Activated T-helper 2 cell treated with anti-CD3 and anti-CD28 coated beads, Interferon-gamma antibody, Interleukin-2, Interleukin-4, amounts not matched to agents 10 μg/mL and 5 μg/mL and 100 μg/mL, durations not matched to agents 14 hours and 24 hours and 36 hours (primary cell): Measurements from ENCODE around the gene UNC5C. TPM values are rescaled to one million over a fixed set of nuclear protein-coding genes. Genes with fewer than 3 reads are reported as not detected.

ENCODE experiments used
- DNase-seq: peaks from one replicate; pipeline ENCODE4 v3.0.0; 2021; ENCODE audit warnings: low spot score
- H3K27ac Mint-ChIP-seq: one replicate; pipeline ENCODE4 v1.8.0; 2021; ENCODE audit warnings: mixed read lengths
- H3K27me3 Mint-ChIP-seq: one replicate; pipeline ENCODE4 v1.8.0; 2021; ENCODE audit warnings: low read depth, mixed read lengths
- H3K36me3 Mint-ChIP-seq: one replicate; pipeline ENCODE4 v1.8.0; 2021; ENCODE audit warnings: low read depth, mixed read lengths
- H3K4me1 Mint-ChIP-seq: one replicate; pipeline ENCODE4 v1.8.0; 2021; ENCODE audit warnings: low read depth, mixed read lengths
- H3K4me3 Mint-ChIP-seq: one replicate; pipeline ENCODE4 v1.8.0; 2021; ENCODE audit warnings: low read depth, mild to moderate bottlenecking, moderate library complexity, mixed read lengths
- H3K9me3 Mint-ChIP-seq: one replicate; pipeline ENCODE4 v1.8.0; 2021; ENCODE audit warnings: mixed read lengths
- intact Hi-C: fragments of 100-400 bp; cut with micrococcal nuclease; formaldehyde crosslinking; loops from one replicate; pipeline ENCODE4 v1.15.1; 2023
- total RNA-seq: library from RNA; stranded (reverse); gene quantifications from 2 replicates; pipeline ENCODE4 v1.2.3, GENCODE V29; 2022

The UNC5C gene
- total RNA-seq, 1 donor from 2014 or later: 0.11 TPM

DNA sequence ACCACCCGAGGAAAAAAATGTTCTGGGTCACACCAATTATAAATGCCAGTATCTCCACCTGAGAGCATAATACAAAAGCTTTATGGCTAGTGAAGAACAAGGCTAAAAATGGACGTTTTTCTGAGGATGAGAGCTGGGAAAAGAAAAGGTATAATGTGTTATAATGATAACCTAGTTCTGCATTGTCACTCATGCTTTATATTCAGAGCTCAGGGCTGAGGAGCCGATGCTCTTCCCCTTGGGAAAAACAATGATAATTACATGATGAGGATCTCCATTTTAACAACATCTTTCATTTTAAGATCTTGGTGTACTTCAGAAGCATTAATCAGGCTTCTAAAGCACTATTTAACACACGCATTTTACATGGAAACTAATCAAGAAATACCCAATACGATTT, 333.7 kb downstream of the UNC5C start:
- DNase-seq: no peak
- no peaks in the 10 kb centered on the region for H3K36me3 Mint-ChIP-seq
- intact Hi-C loops: no loop called here
- H3K4me3 Mint-ChIP-seq: no peak overlapping the region
- H3K27ac Mint-ChIP-seq: no peak overlapping the region
- peaks cover 5% of the 10 kb centered on the region for H3K9me3 Mint-ChIP-seq
- no peaks in the 10 kb centered on the region for H3K27me3 Mint-ChIP-seq
- peaks cover 21% of the 10 kb centered on the region for H3K4me1 Mint-ChIP-seq

GRCh38 chr4:95214408-95214807, 334.4 kb downstream of the UNC5C start:
- H3K27ac Mint-ChIP-seq: no peak overlapping the region
- no peak overlapping the region for H3K4me3 Mint-ChIP-seq

DNA sequence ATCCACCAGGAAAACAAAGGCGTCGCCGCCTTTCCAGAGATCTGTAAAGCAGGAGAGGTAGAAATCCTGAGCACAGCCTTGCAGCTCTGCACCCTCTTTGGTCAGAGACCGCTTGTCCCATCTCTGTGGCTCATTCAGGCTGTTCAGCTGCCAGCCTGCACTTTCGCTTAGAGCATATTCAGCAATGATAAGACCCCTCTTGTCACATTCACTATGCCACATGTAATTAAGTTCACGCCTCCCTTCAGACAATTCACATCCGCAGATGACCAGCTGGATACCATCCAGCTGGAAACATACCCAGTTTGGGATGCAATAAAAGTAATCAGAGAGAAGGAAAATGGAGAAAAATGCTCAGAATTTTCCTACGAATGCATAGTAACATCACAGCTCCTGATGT, 335.4 kb downstream of the UNC5C start:
- H3K9me3 Mint-ChIP-seq: no peaks in the 10 kb centered on the region
- H3K4me1 Mint-ChIP-seq: peaks cover 11% of the 10 kb centered on the region
- no peaks in the 10 kb centered on the region for H3K36me3 Mint-ChIP-seq
- peaks cover 2% of the 10 kb centered on the region for H3K27me3 Mint-ChIP-seq
- no peak for DNase-seq
- no peak overlapping the region for H3K4me3 Mint-ChIP-seq
- intact Hi-C loops: no loop called here
- no peak overlapping the region for H3K27ac Mint-ChIP-seq

More at GRCh38 chr4:95214408-95214807, 334.4 kb downstream of the UNC5C start:
- intact Hi-C loops: no loop called here
- peaks cover 19% of the 10 kb centered on the region for H3K4me1 Mint-ChIP-seq
- H3K36me3 Mint-ChIP-seq: no peaks in the 10 kb centered on the region
- DNase-seq: no peak
- peaks cover 4% of the 10 kb centered on the region for H3K9me3 Mint-ChIP-seq
- peaks cover 2% of the 10 kb centered on the region for H3K27me3 Mint-ChIP-seq

DNA sequence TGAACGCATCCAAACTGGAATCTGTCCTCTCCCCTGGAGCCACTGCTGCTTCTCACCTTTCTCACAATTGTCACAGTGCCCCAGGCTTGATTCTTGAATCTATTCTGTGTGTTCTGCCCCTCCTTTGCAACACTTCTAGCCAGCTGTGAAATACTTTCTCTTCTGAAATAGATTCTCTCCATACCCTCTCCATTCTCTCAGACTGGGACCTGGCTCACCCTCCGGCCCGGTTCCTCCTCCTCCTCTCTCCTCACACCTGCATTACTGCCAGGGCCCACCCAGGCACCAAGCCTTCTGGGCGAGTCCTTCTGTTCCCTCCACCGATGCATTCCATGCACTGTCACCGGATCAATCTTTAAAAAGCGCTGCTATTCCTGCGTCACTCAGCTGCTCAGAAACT, 336.1 kb downstream of the UNC5C start:
- H3K9me3 Mint-ChIP-seq: no peaks in the 10 kb centered on the region
- peaks cover 2% of the 10 kb centered on the region for H3K27me3 Mint-ChIP-seq
- H3K27ac Mint-ChIP-seq: no peak overlapping the region
- no peak for DNase-seq
- intact Hi-C loops: no loop called here
- H3K4me1 Mint-ChIP-seq: peaks cover 11% of the 10 kb centered on the region
- no peak overlapping the region for H3K4me3 Mint-ChIP-seq
- H3K36me3 Mint-ChIP-seq: no peaks in the 10 kb centered on the region

- H3K27me3 Mint-ChIP-seq: peaks cover 2% of the 10 kb centered on the region
- no peak overlapping the region for H3K4me3 Mint-ChIP-seq
- H3K9me3 Mint-ChIP-seq: no peaks in the 10 kb centered on the region
- H3K27ac Mint-ChIP-seq: no peak overlapping the region
- H3K36me3 Mint-ChIP-seq: no peaks in the 10 kb centered on the region
- intact Hi-C loops: no loop called here
- DNase-seq: no peak
- peaks cover 6% of the 10 kb centered on the region for H3K4me1 Mint-ChIP-seq
Measured at GRCh38 chr4:95209927-95210326, 338.8 kb downstream of the UNC5C start.

- intact Hi-C loops: no loop called here
- no peaks in the 10 kb centered on the region for H3K4me1 Mint-ChIP-seq
- H3K27ac Mint-ChIP-seq: no peak overlapping the region
- no peaks in the 10 kb centered on the region for H3K36me3 Mint-ChIP-seq
- H3K4me3 Mint-ChIP-seq: no peak overlapping the region
- peaks cover 2% of the 10 kb centered on the region for H3K27me3 Mint-ChIP-seq
- no peaks in the 10 kb centered on the region for H3K9me3 Mint-ChIP-seq
- no peak for DNase-seq
Measured at GRCh38 chr4:95204873-95205272, 343.9 kb downstream of the UNC5C start.

GRCh38 chr4:95204267-95204844, 344.4 kb downstream of the UNC5C start:
- H3K27ac Mint-ChIP-seq: no peak overlapping the region
- intact Hi-C loops: no loop called here
- H3K9me3 Mint-ChIP-seq: no peaks in the 10 kb centered on the region
- no peaks in the 10 kb centered on the region for H3K36me3 Mint-ChIP-seq
- no peak overlapping the region for H3K4me3 Mint-ChIP-seq
- H3K4me1 Mint-ChIP-seq: no peaks in the 10 kb centered on the region
- H3K27me3 Mint-ChIP-seq: no peaks in the 10 kb centered on the region
- no peak for DNase-seq

GRCh38 chr4:95198961-95199360, 349.8 kb downstream of the UNC5C start:
- Mint-ChIP-seq H3K4me3 (no peak overlapping the region), H3K9me3 (no peaks in the 10 kb centered on the region), H3K27ac (no peak overlapping the region), H3K27me3 (no peaks in the 10 kb centered on the region), H3K36me3 (no peaks in the 10 kb centered on the region), H3K4me1 (no peaks in the 10 kb centered on the region)
- intact Hi-C loops: no loop called here
- DNase-seq: no peak

- no peaks in the 10 kb centered on the region for H3K9me3 Mint-ChIP-seq
- H3K36me3 Mint-ChIP-seq: no peaks in the 10 kb centered on the region
- H3K4me3 Mint-ChIP-seq: no peak overlapping the region
- no peak overlapping the region for H3K27ac Mint-ChIP-seq
- intact Hi-C loops: no loop called here
- DNase-seq: no peak
- H3K4me1 Mint-ChIP-seq: no peaks in the 10 kb centered on the region
- no peaks in the 10 kb centered on the region for H3K27me3 Mint-ChIP-seq
Measured at GRCh38 chr4:95197353-95197752, 351.4 kb downstream of the UNC5C start.

DNA sequence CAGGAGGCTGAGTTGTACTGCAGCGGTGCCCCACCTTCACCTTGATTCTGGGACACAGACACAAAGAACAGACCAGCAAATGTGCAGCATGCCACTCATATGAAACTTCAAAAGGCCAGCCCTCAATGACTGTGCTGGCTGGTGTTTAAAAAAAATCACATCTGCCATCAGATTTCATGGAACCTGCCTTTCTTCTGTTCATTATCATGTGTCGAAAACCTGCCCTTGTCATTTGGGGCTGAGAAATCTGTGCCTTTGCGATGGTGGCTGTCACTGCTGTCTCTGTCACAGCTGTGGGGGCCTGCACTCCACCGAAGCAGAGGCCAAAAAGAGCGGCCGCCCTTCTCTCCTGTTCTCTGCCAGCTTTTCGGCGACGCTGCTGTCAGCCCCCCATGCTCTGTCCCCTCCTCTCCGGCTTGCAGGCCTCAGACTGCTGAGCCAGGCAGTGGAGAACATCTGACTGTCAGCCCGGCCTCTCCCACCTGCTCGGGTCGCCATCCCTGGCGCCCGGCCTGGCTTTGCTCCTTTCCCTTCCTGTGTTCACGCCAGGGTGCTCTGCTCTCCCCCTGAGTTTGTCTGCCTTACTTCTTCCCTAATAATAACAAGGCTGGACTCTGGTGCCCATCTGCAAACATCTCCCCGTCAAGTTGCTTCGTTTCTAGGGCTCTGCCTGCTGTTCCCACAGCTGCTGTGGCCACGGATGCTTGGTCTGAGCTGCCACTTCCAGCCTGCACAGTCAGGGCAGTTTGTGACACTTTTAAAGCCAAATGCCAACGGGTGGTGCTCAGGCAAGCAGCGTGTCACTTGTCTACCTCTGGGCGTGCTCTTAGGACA, 355.2 kb downstream of the UNC5C start:
- intact Hi-C loops: no loop called here
- H3K27me3 Mint-ChIP-seq: no peaks in the 10 kb centered on the region
- no peaks in the 10 kb centered on the region for H3K9me3 Mint-ChIP-seq
- H3K27ac Mint-ChIP-seq: no peak overlapping the region
- peaks cover 8% of the 10 kb centered on the region for H3K4me1 Mint-ChIP-seq
- no peak for DNase-seq
- H3K36me3 Mint-ChIP-seq: no peaks in the 10 kb centered on the region
- no peak overlapping the region for H3K4me3 Mint-ChIP-seq

- Mint-ChIP-seq H3K27me3 (no peaks in the 10 kb centered on the region), H3K9me3 (no peaks in the 10 kb centered on the region), H3K4me1 (peaks cover 10% of the 10 kb centered on the region), H3K27ac (no peak overlapping the region), H3K4me3 (no peak overlapping the region), H3K36me3 (no peaks in the 10 kb centered on the region)
- DNase-seq: no peak
- intact Hi-C loops: no loop called here
Measured at GRCh38 chr4:95191537-95191936, 357.2 kb downstream of the UNC5C start.

GRCh38 chr4:95190751-95191436, 357.9 kb downstream of the UNC5C start:
- no peak for DNase-seq

More at GRCh38 chr4:95190751-95191436, 357.9 kb downstream of the UNC5C start:
- no peaks in the 10 kb centered on the region for H3K9me3 Mint-ChIP-seq
- H3K36me3 Mint-ChIP-seq: no peaks in the 10 kb centered on the region
- intact Hi-C loops: no loop called here
- H3K4me1 Mint-ChIP-seq: peaks cover 10% of the 10 kb centered on the region
- no peak overlapping the region for H3K4me3 Mint-ChIP-seq
- no peaks in the 10 kb centered on the region for H3K27me3 Mint-ChIP-seq
- H3K27ac Mint-ChIP-seq: no peak overlapping the region
